GM12878 (cell line): ENCODE results near the gene SIK3. TPM values are rescaled to one million over a fixed set of nuclear protein-coding genes. Genes with fewer than 3 reads are reported as not detected.

Experiments
- ATF7 ChIP-seq: fragments of 450-650 bp; IDR thresholded peaks from 2 replicates; pipeline ENCODE4 v1.6.1; 2016; ENCODE audit warnings: low read depth, mild to moderate bottlenecking
- CBFB ChIP-seq: IDR thresholded peaks from 2 replicates; pipeline ENCODE4 v1.6.1; 2016; ENCODE audit warnings: antibody characterized with exemption, low read depth
- DPF2 ChIP-seq: fragments of 450-650 bp; IDR thresholded peaks from 2 replicates; pipeline ENCODE4 v1.6.1; 2017; ENCODE audit warnings: mild to moderate bottlenecking
- EP300 ChIP-seq, 2 experiments: fragments of 150-350 bp in 1 of 2; IDR thresholded peaks; 2 replicates each; pipeline ENCODE4 v1.6.1; 2011 to 2012; ENCODE audit warnings: low read depth in 2 of 2, low read length in 2 of 2, borderline replicate concordance in 1 of 2, improper control_type of control experiment in 1 of 2, inconsistent platforms in 1 of 2; ENCODE audit not compliant: control insufficient read depth in 1 of 2
- KDM1A ChIP-seq: fragments of 200-600 bp; sonication (generic); IDR thresholded peaks from 2 replicates; pipeline ENCODE4 v1.6.1; 2016; ENCODE audit warnings: borderline replicate concordance
- MLLT1 ChIP-seq: fragments of 450-650 bp; IDR thresholded peaks from 2 replicates; pipeline ENCODE4 v1.6.1; 2016; ENCODE audit warnings: mild to moderate bottlenecking
- MYC ChIP-seq: IDR thresholded peaks from 2 replicates; pipeline ENCODE4 v1.6.1; 2011; ENCODE audit warnings: mild to moderate bottlenecking, low read length, moderate library complexity, inconsistent platforms; ENCODE audit not compliant: insufficient read depth, insufficient replicate concordance, insufficient read length, severe bottlenecking
- NBN ChIP-seq: fragments of 450-650 bp; IDR thresholded peaks from 2 replicates; pipeline ENCODE4 v1.6.1; 2016
- NFYA ChIP-seq: IDR thresholded peaks from 2 replicates; pipeline ENCODE4 v1.6.1; 2011; ENCODE audit warnings: low read depth, mild to moderate bottlenecking, low read length, improper control_type of control experiment, borderline replicate concordance
- PAX5 ChIP-seq: IDR thresholded peaks from 2 replicates; pipeline ENCODE4 v1.6.1; 2011; ENCODE audit warnings: low read depth, low read length, borderline replicate concordance
- SUZ12 ChIP-seq: fragments of 200-600 bp; sonication (generic); IDR thresholded peaks from one replicate; pipeline ENCODE4 v1.6.1; 2018; ENCODE audit warnings: antibody characterized with exemption, mild to moderate bottlenecking; ENCODE audit not compliant: unreplicated experiment
- TCF12 ChIP-seq: IDR thresholded peaks from 2 replicates; pipeline ENCODE4 v1.6.1; 2011; ENCODE audit warnings: low read depth, mild to moderate bottlenecking, low read length
- ZSCAN29 ChIP-seq: fragments of 450-650 bp; IDR thresholded peaks from 2 replicates; pipeline ENCODE4 v1.6.1; 2017; ENCODE audit warnings: mild to moderate bottlenecking, moderate library complexity
- polyA plus RNA-seq, 11 experiments: library from polyadenylated mRNA; depleted of rRNA in 4 of 11; unstranded in 6 of 11; stranded (reverse) in 5 of 11; fragments of >200 nt; fragmentation: Nextera tagmentation in 4 of 11; fragmentation: Illumina TruSeq in 1 of 11; extraction: Ambion mirVana in 4 of 11; extraction: Trizol in 1 of 11; gene quantifications; 1 replicate in 1 of 11; 2 replicates in 10 of 11; pipeline versions ENCODE4 v1.2.1 to v1.2.3, GENCODE V29; 2011 to 2016; ENCODE audit warnings: inconsistent platforms in 2 of 11, missing spikeins in 2 of 11, low read depth in 1 of 11
- total RNA-seq, 4 experiments: library from RNA; depleted of rRNA in 3 of 4; stranded (reverse); fragments of >200 nt in 3 of 4; fragmentation: Illumina TruSeq in 1 of 4; extraction: Trizol in 1 of 4; gene quantifications; 2 replicates each; pipeline versions ENCODE4 v1.2.1 to v1.2.3, GENCODE V29; 2013 to 2021
- TF ChIP-seq, protein P1 (sequence below): fragments of 450-650 bp; IDR thresholded peaks from 2 replicates; pipeline ENCODE4 v1.6.1; 2017; ENCODE audit warnings: mild to moderate bottlenecking, moderate library complexity
- TF ChIP-seq, protein P2 (sequence below): fragments of 450-650 bp; conservative IDR thresholded peaks from 2 replicates; pipeline ENCODE4 v1.6.1; 2017; ENCODE audit warnings: mild to moderate bottlenecking, moderate library complexity
- TF ChIP-seq, protein P3 (sequence below): IDR thresholded peaks from 2 replicates; pipeline ENCODE4 v1.6.1; 2012; ENCODE audit warnings: low read depth, low read length, improper control_type of control experiment
- TF ChIP-seq, protein P4 (sequence below): IDR thresholded peaks from 2 replicates; pipeline ENCODE4 v1.6.1; 2011; ENCODE audit warnings: low read depth, low read length, improper control_type of control experiment, borderline replicate concordance
- TF ChIP-seq, protein P5 (sequence below): fragments of 450-650 bp; IDR thresholded peaks from 2 replicates; pipeline ENCODE4 v1.6.1; 2017; ENCODE audit warnings: antibody characterized with exemption, mild to moderate bottlenecking, moderate library complexity

Gene SIK3
- total and polyA plus RNA-seq, 10 of the 15 experiments (the other 5 are each of a cell fraction or from before 2014, with no cell fraction given), result 2.5 to 31.9 (median 11.1) TPM

GRCh38 chr11:116853461-116854073, 244.7 kb downstream of the SIK3 start (continued):
- TF ChIP-seq, protein P1, sequence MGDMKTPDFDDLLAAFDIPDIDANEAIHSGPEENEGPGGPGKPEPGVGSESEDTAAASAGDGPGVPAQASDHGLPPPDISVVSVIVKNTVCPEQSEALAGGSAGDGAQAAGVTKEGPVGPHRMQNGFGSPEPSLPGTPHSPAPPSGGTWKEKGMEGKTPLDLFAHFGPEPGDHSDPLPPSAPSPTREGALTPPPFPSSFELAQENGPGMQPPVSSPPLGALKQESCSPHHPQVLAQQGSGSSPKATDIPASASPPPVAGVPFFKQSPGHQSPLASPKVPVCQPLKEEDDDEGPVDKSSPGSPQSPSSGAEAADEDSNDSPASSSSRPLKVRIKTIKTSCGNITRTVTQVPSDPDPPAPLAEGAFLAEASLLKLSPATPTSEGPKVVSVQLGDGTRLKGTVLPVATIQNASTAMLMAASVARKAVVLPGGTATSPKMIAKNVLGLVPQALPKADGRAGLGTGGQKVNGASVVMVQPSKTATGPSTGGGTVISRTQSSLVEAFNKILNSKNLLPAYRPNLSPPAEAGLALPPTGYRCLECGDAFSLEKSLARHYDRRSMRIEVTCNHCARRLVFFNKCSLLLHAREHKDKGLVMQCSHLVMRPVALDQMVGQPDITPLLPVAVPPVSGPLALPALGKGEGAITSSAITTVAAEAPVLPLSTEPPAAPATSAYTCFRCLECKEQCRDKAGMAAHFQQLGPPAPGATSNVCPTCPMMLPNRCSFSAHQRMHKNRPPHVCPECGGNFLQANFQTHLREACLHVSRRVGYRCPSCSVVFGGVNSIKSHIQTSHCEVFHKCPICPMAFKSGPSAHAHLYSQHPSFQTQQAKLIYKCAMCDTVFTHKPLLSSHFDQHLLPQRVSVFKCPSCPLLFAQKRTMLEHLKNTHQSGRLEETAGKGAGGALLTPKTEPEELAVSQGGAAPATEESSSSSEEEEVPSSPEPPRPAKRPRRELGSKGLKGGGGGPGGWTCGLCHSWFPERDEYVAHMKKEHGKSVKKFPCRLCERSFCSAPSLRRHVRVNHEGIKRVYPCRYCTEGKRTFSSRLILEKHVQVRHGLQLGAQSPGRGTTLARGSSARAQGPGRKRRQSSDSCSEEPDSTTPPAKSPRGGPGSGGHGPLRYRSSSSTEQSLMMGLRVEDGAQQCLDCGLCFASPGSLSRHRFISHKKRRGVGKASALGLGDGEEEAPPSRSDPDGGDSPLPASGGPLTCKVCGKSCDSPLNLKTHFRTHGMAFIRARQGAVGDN, result peak; percentile 61
- TF ChIP-seq EP300 (IDR thresholded peaks at IDR 0.05; ENCODE audit: borderline replicate concordance in 1 of 2, control insufficient read depth in 1 of 2, low read depth in 2 of 2, low read length in 2 of 2) (peak; percentile 79 to 84), ZSCAN29 (0 out of 2 replicates have a peak, but pooled peaks have one; percentile 69), TCF12 (no peak), MLLT1 (peak; percentile 76), NFYA (no peak), PAX5 (peak; percentile 87), SUZ12 (no peak), NBN (peak; percentile 70; the same call in 1 of the 2 replicates), DPF2 (0 out of 2 replicates have a peak, but pooled peaks have one; percentile 67), CBFB (peak; percentile 84), MYC (no peak), ATF7 (peak; percentile 74), KDM1A (no peak)
- TF ChIP-seq, protein P2, sequence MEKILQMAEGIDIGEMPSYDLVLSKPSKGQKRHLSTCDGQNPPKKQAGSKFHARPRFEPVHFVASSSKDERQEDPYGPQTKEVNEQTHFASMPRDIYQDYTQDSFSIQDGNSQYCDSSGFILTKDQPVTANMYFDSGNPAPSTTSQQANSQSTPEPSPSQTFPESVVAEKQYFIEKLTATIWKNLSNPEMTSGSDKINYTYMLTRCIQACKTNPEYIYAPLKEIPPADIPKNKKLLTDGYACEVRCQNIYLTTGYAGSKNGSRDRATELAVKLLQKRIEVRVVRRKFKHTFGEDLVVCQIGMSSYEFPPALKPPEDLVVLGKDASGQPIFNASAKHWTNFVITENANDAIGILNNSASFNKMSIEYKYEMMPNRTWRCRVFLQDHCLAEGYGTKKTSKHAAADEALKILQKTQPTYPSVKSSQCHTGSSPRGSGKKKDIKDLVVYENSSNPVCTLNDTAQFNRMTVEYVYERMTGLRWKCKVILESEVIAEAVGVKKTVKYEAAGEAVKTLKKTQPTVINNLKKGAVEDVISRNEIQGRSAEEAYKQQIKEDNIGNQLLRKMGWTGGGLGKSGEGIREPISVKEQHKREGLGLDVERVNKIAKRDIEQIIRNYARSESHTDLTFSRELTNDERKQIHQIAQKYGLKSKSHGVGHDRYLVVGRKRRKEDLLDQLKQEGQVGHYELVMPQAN, result no peak
- TF ChIP-seq, protein P3, sequence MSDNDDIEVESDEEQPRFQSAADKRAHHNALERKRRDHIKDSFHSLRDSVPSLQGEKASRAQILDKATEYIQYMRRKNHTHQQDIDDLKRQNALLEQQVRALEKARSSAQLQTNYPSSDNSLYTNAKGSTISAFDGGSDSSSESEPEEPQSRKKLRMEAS, result no peak
- TF ChIP-seq, protein P4, sequence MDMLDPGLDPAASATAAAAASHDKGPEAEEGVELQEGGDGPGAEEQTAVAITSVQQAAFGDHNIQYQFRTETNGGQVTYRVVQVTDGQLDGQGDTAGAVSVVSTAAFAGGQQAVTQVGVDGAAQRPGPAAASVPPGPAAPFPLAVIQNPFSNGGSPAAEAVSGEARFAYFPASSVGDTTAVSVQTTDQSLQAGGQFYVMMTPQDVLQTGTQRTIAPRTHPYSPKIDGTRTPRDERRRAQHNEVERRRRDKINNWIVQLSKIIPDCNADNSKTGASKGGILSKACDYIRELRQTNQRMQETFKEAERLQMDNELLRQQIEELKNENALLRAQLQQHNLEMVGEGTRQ, result no peak
- TF ChIP-seq, protein P5, sequence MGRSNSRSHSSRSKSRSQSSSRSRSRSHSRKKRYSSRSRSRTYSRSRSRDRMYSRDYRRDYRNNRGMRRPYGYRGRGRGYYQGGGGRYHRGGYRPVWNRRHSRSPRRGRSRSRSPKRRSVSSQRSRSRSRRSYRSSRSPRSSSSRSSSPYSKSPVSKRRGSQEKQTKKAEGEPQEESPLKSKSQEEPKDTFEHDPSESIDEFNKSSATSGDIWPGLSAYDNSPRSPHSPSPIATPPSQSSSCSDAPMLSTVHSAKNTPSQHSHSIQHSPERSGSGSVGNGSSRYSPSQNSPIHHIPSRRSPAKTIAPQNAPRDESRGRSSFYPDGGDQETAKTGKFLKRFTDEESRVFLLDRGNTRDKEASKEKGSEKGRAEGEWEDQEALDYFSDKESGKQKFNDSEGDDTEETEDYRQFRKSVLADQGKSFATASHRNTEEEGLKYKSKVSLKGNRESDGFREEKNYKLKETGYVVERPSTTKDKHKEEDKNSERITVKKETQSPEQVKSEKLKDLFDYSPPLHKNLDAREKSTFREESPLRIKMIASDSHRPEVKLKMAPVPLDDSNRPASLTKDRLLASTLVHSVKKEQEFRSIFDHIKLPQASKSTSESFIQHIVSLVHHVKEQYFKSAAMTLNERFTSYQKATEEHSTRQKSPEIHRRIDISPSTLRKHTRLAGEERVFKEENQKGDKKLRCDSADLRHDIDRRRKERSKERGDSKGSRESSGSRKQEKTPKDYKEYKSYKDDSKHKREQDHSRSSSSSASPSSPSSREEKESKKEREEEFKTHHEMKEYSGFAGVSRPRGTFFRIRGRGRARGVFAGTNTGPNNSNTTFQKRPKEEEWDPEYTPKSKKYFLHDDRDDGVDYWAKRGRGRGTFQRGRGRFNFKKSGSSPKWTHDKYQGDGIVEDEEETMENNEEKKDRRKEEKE, result no peak
